DOHH2 (cell line): Measurements from ENCODE around the gene ABI3BP.

Experiments
- H3F3A ChIP-seq: fragments of 200-600 bp; sonication (generic), shearing (Covaris generic); 2 replicates; pipeline ENCODE4 v1.6.0; 2016; ENCODE audit warnings: antibody characterized with exemption, mild to moderate bottlenecking; ENCODE audit not compliant: control insufficient read depth, insufficient read depth
- H3K27ac ChIP-seq: fragments of 200-600 bp; sonication (generic); 2 replicates; pipeline ENCODE4 v1.5.1; 2014; ENCODE audit warnings: low read depth, mild to moderate bottlenecking, low read length, moderate library complexity
- H3K27me3 ChIP-seq: fragments of 200-600 bp; sonication (generic); 2 replicates; pipeline ENCODE4 v1.6.1; 2014; ENCODE audit warnings: mild to moderate bottlenecking, low read length, mixed read lengths; ENCODE audit not compliant: control insufficient read depth
- H3K36me3 ChIP-seq: fragments of 200-600 bp; sonication (generic); 2 replicates; pipeline ENCODE4 v1.6.1; 2014; ENCODE audit warnings: mild to moderate bottlenecking, low read length, moderate library complexity, mixed read lengths; ENCODE audit not compliant: control insufficient read depth
- H3K4me1 ChIP-seq: fragments of 200-600 bp; sonication (generic); 2 replicates; pipeline ENCODE4 v1.6.1; 2014; ENCODE audit warnings: mild to moderate bottlenecking, low read length, mixed read lengths; ENCODE audit not compliant: control insufficient read depth
- H3K4me2 ChIP-seq: fragments of 200-600 bp; sonication (generic); 2 replicates; pipeline ENCODE4 v1.6.0; 2014; ENCODE audit warnings: mild to moderate bottlenecking, low read length, moderate library complexity
- H3K4me3 ChIP-seq: fragments of 200-600 bp; sonication (generic); 2 replicates; pipeline ENCODE4 v1.5.1; 2014; ENCODE audit warnings: mild to moderate bottlenecking, low read length, mixed read lengths
- H3K79me2 ChIP-seq: fragments of 200-600 bp; sonication (generic); 2 replicates; pipeline ENCODE4 v1.6.1; 2014; ENCODE audit warnings: mild to moderate bottlenecking, low read length, mixed read lengths; ENCODE audit not compliant: control insufficient read depth
- H3K9me2 ChIP-seq: fragments of 200-600 bp; sonication (generic); replicated peaks from 2 replicates; pipeline ENCODE4 v1.6.1; 2014; ENCODE audit warnings: mild to moderate bottlenecking, low read length, mixed read lengths; ENCODE audit not compliant: control insufficient read depth
- H3K9me3 ChIP-seq: fragments of 200-600 bp; sonication (generic); 2 replicates; pipeline ENCODE4 v1.6.1; 2014; ENCODE audit warnings: antibody characterized with exemption, low read length, mixed read lengths; ENCODE audit not compliant: control insufficient read depth, insufficient read depth
- H4K20me1 ChIP-seq: fragments of 200-600 bp; sonication (generic); 2 replicates; pipeline ENCODE4 v1.6.0; 2014; ENCODE audit warnings: low read depth, mild to moderate bottlenecking, antibody characterized with exemption, low read length, moderate library complexity; ENCODE audit not compliant: control insufficient read depth, insufficient read depth
- CTCF ChIP-seq: fragments of 200-600 bp; sonication (generic); IDR thresholded peaks from one replicate; pipeline ENCODE4 v1.5.1; 2014; ENCODE audit warnings: antibody characterized with exemption, mild to moderate bottlenecking, low read depth, low read length; ENCODE audit not compliant: poor library complexity, severe bottlenecking
- EZH2phosphoT487 ChIP-seq: fragments of 200-600 bp; sonication (generic); IDR thresholded peaks from 2 replicates; pipeline ENCODE4 v1.6.1; 2017; ENCODE audit warnings: borderline replicate concordance, mild to moderate bottlenecking, antibody characterized with exemption, low read length, moderate library complexity, mixed read lengths

Gene ABI3BP

GRCh38 chr3:100803711-100804110, 189.5 kb downstream of the ABI3BP start:
- H3K27ac ChIP-seq: no peak overlapping the region
- no peak overlapping the region for H3K4me2 ChIP-seq
- H3K4me3 ChIP-seq: no peak overlapping the region
- H3K36me3 ChIP-seq: no peaks in the 10 kb centered on the region
- no peaks in the 10 kb centered on the region for H3F3A ChIP-seq
- 0 out of 2 replicates have a peak, but pooled peaks cover 2% of the 10 kb centered on the region for H3K27me3 ChIP-seq
- H3K4me1 ChIP-seq: no peaks in the 10 kb centered on the region
- no peaks in the 10 kb centered on the region for H3K9me2 ChIP-seq
- TF ChIP-seq CTCF (no peak), EZH2phosphoT487 (no peak)
- H3K79me2 ChIP-seq: no peaks in the 10 kb centered on the region
- no peaks in the 10 kb centered on the region for H3K9me3 ChIP-seq
- H4K20me1 ChIP-seq: no peaks in the 10 kb centered on the region

DNA sequence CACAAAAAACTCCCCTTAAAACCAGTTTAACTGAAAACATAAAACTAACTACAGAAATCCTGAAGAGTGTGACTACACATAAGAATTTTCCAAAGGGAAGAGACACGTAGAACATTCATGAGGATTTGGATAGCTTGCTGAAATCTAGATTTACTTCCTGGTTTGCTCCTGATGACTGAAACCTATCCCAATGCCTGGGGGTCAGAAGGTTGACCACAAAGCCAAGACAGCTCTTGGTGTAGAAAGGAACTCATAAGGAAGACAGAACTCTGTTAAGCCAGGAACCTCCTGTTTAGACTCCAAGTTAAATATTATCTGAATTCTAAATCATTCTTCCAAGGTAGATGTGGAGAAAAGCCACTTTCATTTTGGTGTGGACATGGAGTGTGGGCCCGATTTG, 191.1 kb downstream of the ABI3BP start:
- Histone ChIP-seq H3K36me3 (no peaks in the 10 kb centered on the region), H3K4me3 (no peak overlapping the region), H4K20me1 (no peaks in the 10 kb centered on the region), H3K9me2 (no peaks in the 10 kb centered on the region), H3F3A (no peaks in the 10 kb centered on the region), H3K9me3 (no peaks in the 10 kb centered on the region), H3K27ac (no peak overlapping the region), H3K79me2 (no peaks in the 10 kb centered on the region), H3K27me3 (0 out of 2 replicates have a peak, but pooled peaks cover 2% of the 10 kb centered on the region), H3K4me1 (no peaks in the 10 kb centered on the region), H3K4me2 (no peak overlapping the region)
- TF ChIP-seq EZH2phosphoT487 (no peak), CTCF (no peak)

- Histone ChIP-seq H3K4me2 (no peak overlapping the region), H3K4me1 (no peaks in the 10 kb centered on the region), H3K27ac (no peak overlapping the region), H3F3A (no peaks in the 10 kb centered on the region), H3K79me2 (no peaks in the 10 kb centered on the region), H3K27me3 (no peaks in the 10 kb centered on the region), H3K36me3 (no peaks in the 10 kb centered on the region), H3K9me2 (no peaks in the 10 kb centered on the region), H3K9me3 (no peaks in the 10 kb centered on the region), H4K20me1 (no peaks in the 10 kb centered on the region), H3K4me3 (no peak overlapping the region)
- no peak for TF ChIP-seq CTCF
Measured at GRCh38 chr3:100798012-100798411, 195.2 kb downstream of the ABI3BP start.

DNA sequence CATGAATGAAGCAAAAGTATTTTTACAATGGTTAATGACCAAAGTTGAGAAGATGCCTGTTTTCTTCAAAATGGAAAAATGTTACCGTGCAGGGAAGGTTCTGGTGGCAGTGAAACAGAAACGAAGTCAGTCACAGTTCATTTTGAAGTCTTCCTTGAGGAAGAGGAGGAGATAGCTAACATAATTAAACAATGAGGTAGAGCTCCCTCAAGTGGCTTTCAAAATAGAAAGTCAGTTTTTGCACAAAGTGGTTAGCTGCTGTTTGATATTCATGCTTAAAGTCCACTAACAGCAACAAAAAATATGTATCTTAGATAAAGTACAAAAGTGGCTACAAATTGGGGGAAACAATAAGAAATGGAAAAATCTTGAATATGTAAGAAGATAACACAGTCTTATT, 196.7 kb downstream of the ABI3BP start:
- Histone ChIP-seq H3K4me2 (no peak overlapping the region; the same call in 1 of the 2 replicates), H3K4me3 (no peak overlapping the region), H3F3A (no peaks in the 10 kb centered on the region)

More for the DNA sequence above, 196.7 kb downstream of the ABI3BP start:
- H3K36me3 ChIP-seq: no peaks in the 10 kb centered on the region
- no peaks in the 10 kb centered on the region for H4K20me1 ChIP-seq
- H3K9me2 ChIP-seq: no peaks in the 10 kb centered on the region
- no peak overlapping the region for H3K27ac ChIP-seq
- no peaks in the 10 kb centered on the region for H3K79me2 ChIP-seq
- H3K9me3 ChIP-seq: no peaks in the 10 kb centered on the region
- no peaks in the 10 kb centered on the region for H3K4me1 ChIP-seq
- TF ChIP-seq CTCF: no peak
- no peak for TF ChIP-seq EZH2phosphoT487
- no peaks in the 10 kb centered on the region for H3K27me3 ChIP-seq
